ENCODE measurements around the gene F13A1.

Gene F13A1

GRCh38 chr6:6191476-6191875, 129.0 kb downstream of the F13A1 start:
- no peak for DNase-seq

- DNase-seq, result no peak
Observed at GRCh38 chr6:6180684-6181083, 139.8 kb downstream of the F13A1 start.

DNA sequence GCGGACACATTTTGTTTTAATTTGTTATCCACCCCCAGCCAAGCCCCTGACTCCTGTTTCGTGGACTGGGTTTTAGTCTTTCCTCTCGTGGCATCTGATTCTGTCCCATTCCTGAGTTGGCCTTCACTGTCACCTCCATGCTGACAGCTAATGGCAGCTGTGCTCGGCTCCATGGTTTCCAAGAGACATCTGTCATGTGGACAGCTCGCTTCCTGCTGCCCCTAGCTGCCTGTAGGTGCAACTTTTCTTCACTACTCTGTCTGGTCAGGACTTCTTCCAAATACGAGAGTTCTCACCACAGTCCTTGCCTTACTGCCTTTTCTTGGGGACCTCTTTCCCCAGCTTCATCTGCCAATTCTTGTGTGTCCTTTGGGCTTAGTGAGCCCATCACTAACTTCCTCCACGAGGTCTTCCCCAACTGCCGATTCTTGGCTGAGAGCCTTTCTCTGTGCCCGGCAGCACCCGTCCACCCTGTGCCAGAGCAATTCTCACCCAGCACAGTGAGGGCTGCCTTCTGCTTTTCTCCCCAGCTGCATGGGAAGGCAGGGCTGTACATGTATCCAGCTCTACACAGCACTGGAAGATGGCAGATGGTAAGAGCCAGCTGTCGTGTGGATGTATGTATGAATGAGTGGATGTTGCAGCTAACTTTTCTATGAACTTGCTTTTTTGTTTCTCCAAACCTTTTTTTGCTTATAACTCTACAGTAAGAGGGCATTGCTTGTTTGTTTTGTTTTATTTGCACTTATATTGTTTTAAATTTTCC, 140.4 kb downstream of the F13A1 start:
- DNase-seq, result no peak

DNA sequence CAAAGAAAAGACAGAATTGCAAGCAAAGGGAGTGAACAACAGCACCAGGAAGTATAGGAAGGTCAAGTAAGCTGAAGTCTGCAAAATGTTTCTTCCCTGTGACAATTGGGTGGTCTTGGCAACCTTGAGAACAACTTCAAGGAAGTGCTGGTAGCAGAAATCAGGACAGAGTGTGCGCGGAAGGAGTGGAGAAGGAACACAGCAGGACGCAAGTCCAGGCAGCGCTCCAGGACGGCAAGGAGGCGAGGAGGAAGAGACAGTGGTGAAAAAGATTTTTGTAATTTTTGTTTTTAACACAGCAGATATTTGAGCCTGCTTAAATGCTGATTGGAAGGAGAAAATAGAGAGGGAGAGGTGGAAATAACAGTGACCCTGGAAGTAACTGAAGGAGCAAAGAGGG, 141.7 kb downstream of the F13A1 start:
- no peak for DNase-seq

GRCh38 chr6:6177754-6178153, 142.7 kb downstream of the F13A1 start:
- DNase-seq, result no peak

GRCh38 chr6:6176586-6177228, 143.8 kb downstream of the F13A1 start:
- no peak for DNase-seq

- DNase-seq, result no peak
Observed at GRCh38 chr6:6176127-6176526, 144.3 kb downstream of the F13A1 start.

DNA sequence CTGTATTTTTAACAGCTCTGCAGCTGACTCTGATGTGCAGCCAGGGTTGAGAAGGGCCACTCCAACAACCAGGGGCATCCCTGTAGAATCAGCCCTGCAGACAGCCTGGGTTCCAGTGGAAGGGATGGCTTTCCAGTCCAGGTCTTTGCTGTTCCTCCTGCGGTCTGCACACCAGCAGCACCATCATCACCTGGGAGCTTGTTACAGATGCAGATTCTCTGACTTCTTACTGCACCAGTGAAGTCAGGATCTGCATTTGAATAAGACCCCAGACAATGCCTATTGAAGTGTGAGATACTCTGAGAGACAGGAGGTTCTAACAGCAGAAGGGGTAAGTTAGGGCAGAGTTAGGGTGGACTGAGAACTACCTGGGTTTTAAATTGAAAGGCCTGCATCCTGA, 151.3 kb downstream of the F13A1 start:
- no peak for DNase-seq

DNA sequence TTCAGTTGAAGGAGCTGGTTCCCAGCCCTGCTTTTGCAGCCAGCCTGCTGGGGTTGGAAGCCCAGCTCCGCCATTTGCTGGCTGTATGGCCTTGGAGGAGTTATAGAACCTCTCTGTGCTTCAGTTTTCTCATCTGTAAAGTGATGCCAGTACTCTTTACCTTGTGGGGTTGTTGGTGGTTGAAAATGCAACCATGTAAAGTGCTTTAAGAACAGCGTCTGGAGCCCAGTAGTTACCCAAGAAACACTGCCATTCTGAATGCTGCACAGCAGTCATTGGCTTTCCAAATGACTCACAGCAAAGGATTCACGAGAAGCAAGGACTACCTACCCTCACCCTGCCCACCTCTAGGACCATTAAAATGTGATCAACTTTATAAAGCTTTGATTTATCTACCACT, 154.4 kb downstream of the F13A1 start:
- DNase-seq, result no peak

DNA sequence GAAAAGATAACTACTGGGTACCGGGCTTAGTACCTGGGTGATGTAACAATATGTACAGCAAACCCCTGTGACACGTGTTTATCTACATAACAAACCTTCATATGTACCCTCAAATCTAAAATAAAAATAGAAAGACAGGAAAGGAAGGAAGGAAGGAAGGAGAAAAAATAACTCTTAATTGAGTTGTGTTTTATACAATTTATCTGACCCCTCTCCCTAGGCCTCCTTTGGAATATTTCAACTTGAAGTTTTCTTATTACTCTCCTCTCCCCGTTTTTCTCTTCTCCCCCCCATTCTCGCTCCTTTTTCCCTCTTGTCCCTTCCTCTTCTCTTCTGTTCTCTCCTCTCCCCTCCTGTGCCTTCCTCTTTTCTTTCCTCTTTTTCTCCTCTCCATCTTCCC, 156.1 kb downstream of the F13A1 start:
- DNase-seq, result no peak

DNA sequence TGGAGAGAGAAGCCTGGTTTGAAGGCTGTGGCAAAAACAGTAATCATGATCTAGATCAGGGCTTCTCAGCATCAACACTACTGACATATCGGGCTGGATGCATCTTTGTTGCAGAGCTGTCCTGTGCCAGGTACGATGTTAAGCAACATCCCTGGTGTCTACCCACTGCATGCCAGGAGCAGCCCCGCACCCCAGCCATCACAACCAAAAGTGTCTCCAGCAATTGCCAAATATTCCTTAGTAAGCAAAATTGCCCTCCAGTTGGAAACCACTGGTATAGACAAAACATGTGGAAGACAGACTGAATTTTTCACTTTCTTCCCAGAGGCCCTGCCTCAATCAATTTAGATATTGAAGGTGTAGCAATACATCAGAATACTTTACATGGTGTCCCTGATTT, 166.1 kb downstream of the F13A1 start:
- no peak for DNase-seq

DNA sequence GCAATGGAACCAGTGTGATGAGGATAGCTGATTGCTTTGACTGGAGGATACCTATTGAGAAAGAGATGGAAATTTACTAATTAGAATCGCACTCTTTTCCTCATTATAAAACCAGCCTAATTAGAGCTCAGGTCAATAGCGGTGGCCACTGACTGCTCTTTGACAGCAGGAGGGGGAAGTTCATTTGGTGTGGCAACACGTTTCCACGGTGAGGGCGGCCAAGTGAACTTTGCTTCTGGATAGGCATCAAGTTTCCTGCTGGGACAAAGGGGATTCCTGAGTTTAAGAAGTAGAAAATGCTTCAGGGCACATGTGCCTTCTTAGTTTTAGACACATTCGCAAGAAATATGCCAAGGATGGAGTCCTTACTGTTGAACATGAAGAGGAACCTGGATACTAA, 168.4 kb downstream of the F13A1 start:
- no peak for DNase-seq

- DNase-seq, result no peak
Observed at GRCh38 chr6:6148192-6148815, 172.2 kb downstream of the F13A1 start.

- no peak for DNase-seq
Observed at GRCh38 chr6:6131492-6132109, 188.9 kb downstream of the F13A1 start.

DNA sequence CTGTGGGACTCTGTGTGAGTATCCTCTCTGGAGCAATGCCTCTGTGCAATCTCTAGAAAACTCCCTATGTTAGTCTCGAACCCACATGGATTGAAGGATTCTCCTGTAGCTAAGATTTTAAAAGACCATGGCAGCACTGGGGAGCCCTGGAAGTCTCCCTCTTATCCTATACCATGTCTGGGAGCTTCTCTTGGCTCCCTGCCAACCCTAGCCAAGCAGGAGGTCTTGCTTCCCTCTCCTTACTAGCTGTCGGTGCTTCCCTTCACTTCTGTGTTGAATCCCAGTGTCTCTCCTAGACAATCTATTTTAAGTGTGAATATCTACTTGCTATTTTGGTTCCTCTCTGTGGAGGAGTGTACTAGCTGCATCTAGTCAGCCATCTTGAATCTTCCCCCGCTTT, 195.0 kb downstream of the F13A1 start:
- no peak for DNase-seq

GRCh38 chr6:6123803-6124202, 196.7 kb downstream of the F13A1 start:
- DNase-seq, result no peak

- DNase-seq, result no peak
Observed at GRCh38 chr6:6121943-6122342, 198.5 kb downstream of the F13A1 start.

- DNase-seq, result no peak
Observed at GRCh38 chr6:6105472-6106036, 214.9 kb downstream of the F13A1 start.
